ENCODE measurements around the gene PDPR. TPM values are rescaled to one million over a fixed set of nuclear protein-coding genes. Genes with fewer than 3 reads are reported as not detected.
"Not testable (repeated sequence)": the region's sequence is repeated elsewhere in the genome, so short reads cannot be mapped to it uniquely, and the experiment has no call there.

The PDPR gene
- total RNA-seq, 1 donor from 2014 or later = 10.8 TPM

GRCh38 chr16:70161350-70161749 is 47.2 kb downstream of the PDPR start:
- DNase-seq (ENCODE audit: low spot score) = no peak

GRCh38 chr16:70162041-70162451 is 47.9 kb downstream of the PDPR start:
- no peak for DNase-seq (ENCODE audit: low spot score)

- no peak for DNase-seq (ENCODE audit: low spot score)
These were observed 49.5 kb downstream of the PDPR start for GRCh38 chr16:70163596-70163995.

- not testable (repeated sequence) for DNase-seq (ENCODE audit: low spot score)
These were observed 52.6 kb downstream of the PDPR start for GRCh38 chr16:70166688-70167087.

- not testable (repeated sequence) for DNase-seq (ENCODE audit: low spot score)
These were observed 59.2 kb downstream of the PDPR start, which contains the start of gene CLEC18C for GRCh38 chr16:70173212-70173837. CLEC18C (plus strand) TSS chr16:70173787; CDS start chr16:70174279, 492 bp downstream.

GRCh38 chr16:70173916-70174315 is 59.8 kb downstream of the PDPR start:
- not testable (repeated sequence) for DNase-seq (ENCODE audit: low spot score)

- not testable (repeated sequence) for DNase-seq (ENCODE audit: low spot score)
These were observed 60.3 kb downstream of the PDPR start for GRCh38 chr16:70174387-70174932.

GRCh38 chr16:70187858-70188607 is 73.9 kb downstream of the PDPR start:
- DNase-seq (ENCODE audit: low spot score) = not testable (repeated sequence)

GRCh38 chr16:70188608-70188915 is 74.4 kb downstream of the PDPR start:
- DNase-seq (ENCODE audit: low spot score) = not testable (repeated sequence)

- not testable (repeated sequence) for DNase-seq (ENCODE audit: low spot score)
These were observed 76.4 kb downstream of the PDPR start for GRCh38 chr16:70190574-70190973.

- DNase-seq (ENCODE audit: low spot score) = not testable (repeated sequence)
These were observed 82.7 kb downstream of the PDPR start for GRCh38 chr16:70196683-70197300.

- not testable (repeated sequence) for DNase-seq (ENCODE audit: low spot score)
These were observed 83.5 kb downstream of the PDPR start for GRCh38 chr16:70197611-70198010.

GRCh38 chr16:70198230-70198629 is 84.1 kb downstream of the PDPR start:
- DNase-seq (ENCODE audit: low spot score) = not testable (repeated sequence)

- DNase-seq (ENCODE audit: low spot score) = peak; percentile 21
These were observed 84.5 kb downstream of the PDPR start for GRCh38 chr16:70198666-70199065.

GRCh38 chr16:70199170-70199569 is 85.0 kb downstream of the PDPR start:
- DNase-seq (ENCODE audit: low spot score) = not testable (repeated sequence)

GRCh38 chr16:70200063-70200462 is 85.9 kb downstream of the PDPR start:
- not testable (repeated sequence) for DNase-seq (ENCODE audit: low spot score)

GRCh38 chr16:70203508-70203907 is 89.4 kb downstream of the PDPR start:
- not testable (repeated sequence) for DNase-seq (ENCODE audit: low spot score)

GRCh38 chr16:70204010-70204409 is 89.9 kb downstream of the PDPR start:
- DNase-seq (ENCODE audit: low spot score) = not testable (repeated sequence)

- DNase-seq (ENCODE audit: low spot score) = not testable (repeated sequence)
These were observed 90.7 kb downstream of the PDPR start for GRCh38 chr16:70204668-70205405.

GRCh38 chr16:70206382-70206781 is 92.2 kb downstream of the PDPR start:
- DNase-seq (ENCODE audit: low spot score) = not testable (repeated sequence)
